Measurements from ENCODE around the gene LTBP3. TPM values are rescaled to one million over a fixed set of nuclear protein-coding genes. Genes with fewer than 3 reads are reported as not detected.

LTBP3 gene
- total RNA-seq, 1 donor from 2014 or later = 96.9 TPM

- DNase-seq = peak; percentile 99
- no peak overlapping the region for H3K27ac Mint-ChIP-seq
- H3K9me3 Mint-ChIP-seq = no peaks in the 10 kb centered on the region
- H3K4me1 Mint-ChIP-seq = peaks cover 44% of the 10 kb centered on the region
- H3K36me3 Mint-ChIP-seq (ENCODE audit: low read depth) = peaks cover 3% of the 10 kb centered on the region
- no peak overlapping the region for H3K4me3 Mint-ChIP-seq
- intact Hi-C loops (cut with micrococcal nuclease) = loop anchor here (1.0 to 2.0 kb wide), 5 partner anchors 20 to 115 kb away; partner anchors contain the start of gene SLC25A45
- no peaks in the 10 kb centered on the region for H3K27me3 Mint-ChIP-seq
These were observed 60.8 kb downstream of the LTBP3 start for GRCh38 chr11:65497141-65498041.

DNA sequence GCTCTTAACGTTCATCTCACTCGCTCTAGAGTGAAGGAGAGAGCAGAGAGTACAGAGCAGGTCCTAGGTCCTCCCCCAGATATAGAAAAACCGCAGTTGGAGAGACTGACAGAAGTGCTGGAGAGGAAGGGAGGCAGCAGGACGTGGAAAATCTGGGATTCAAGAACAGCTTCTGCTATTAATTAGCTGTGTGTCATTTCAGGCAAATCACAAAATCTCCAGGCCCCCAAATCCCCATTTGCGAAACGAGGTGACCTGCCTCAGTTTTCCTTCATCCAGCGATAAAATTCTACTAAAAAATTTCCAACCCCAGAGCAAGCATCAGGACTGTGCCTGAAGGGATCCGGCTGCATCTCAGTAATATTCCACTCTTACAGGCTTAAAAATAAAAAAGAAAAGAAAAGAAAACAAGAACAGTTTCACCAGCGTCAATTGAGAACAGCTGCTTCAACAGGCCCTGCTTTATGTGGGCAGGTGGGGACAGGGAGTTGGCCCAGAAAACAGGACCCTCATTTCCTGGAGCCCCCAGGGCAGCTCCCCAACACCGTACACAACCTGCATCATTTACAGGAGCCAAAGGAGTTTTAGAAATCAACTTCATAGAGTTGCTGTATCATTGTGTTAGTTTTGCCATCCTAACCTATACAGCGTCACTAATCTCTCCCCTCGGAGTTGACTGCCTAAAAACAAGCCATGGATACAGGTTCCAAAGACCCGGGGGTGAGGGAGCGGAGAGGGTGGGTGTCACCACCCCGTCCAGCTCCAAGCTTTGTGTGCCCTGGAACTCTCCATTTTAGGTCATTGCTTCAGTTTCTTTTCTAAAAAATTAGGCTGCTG is 61.6 kb downstream of the LTBP3 start:
- Mint-ChIP-seq H3K27ac (no peak overlapping the region), H3K36me3 (ENCODE audit: low read depth) (peaks cover 3% of the 10 kb centered on the region), H3K4me1 (peaks cover 45% of the 10 kb centered on the region), H3K27me3 (no peaks in the 10 kb centered on the region), H3K4me3 (no peak overlapping the region), H3K9me3 (no peaks in the 10 kb centered on the region)
- DNase-seq = peak; percentile 82
- intact Hi-C loops (cut with micrococcal nuclease) = loop anchor here (1.0 kb wide), 4 partner anchors 19 to 114 kb away; partner anchors contain the start of gene SLC25A45

GRCh38 chr11:65493367-65494176 is 64.6 kb downstream of the LTBP3 start:
- peak overlapping the region; percentile 78 for H3K4me3 Mint-ChIP-seq
- peaks cover 3% of the 10 kb centered on the region for H3K36me3 Mint-ChIP-seq (ENCODE audit: low read depth)
- peak; percentile 66 for DNase-seq
- H3K27ac Mint-ChIP-seq = peak overlapping the region; percentile 99
- no peaks in the 10 kb centered on the region for H3K9me3 Mint-ChIP-seq
- H3K4me1 Mint-ChIP-seq = peaks cover 53% of the 10 kb centered on the region
- H3K27me3 Mint-ChIP-seq = no peaks in the 10 kb centered on the region
- intact Hi-C loops (cut with micrococcal nuclease) = loop anchor here (1.0 kb wide), 1 partner anchor 16 kb away; no protein-coding TSS in a partner anchor

- peak overlapping the region; percentile 99 for H3K27ac Mint-ChIP-seq
- peaks cover 3% of the 10 kb centered on the region for H3K36me3 Mint-ChIP-seq (ENCODE audit: low read depth)
- no peaks in the 10 kb centered on the region for H3K27me3 Mint-ChIP-seq
- H3K4me1 Mint-ChIP-seq = peaks cover 61% of the 10 kb centered on the region
- peak overlapping the region; percentile 78 for H3K4me3 Mint-ChIP-seq
- H3K9me3 Mint-ChIP-seq = no peaks in the 10 kb centered on the region
- peak; percentile 72 for DNase-seq
- intact Hi-C loops (cut with micrococcal nuclease) = loop anchor here (1.0 kb wide), 1 partner anchor 16 kb away; no protein-coding TSS in a partner anchor
These were observed 65.4 kb downstream of the LTBP3 start for GRCh38 chr11:65492637-65493366.

DNA sequence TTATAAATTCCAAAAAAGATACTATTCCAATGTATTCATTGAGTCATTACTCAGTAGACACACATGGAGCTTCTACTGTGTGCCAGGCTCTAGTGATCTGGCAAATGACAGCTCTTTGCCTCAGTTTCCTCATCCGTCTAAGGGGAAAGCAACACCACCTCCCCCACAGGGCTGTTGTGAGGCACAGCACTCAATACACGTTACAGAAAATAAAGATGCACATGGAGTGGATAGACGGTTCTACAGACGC is 65.8 kb downstream of the LTBP3 start:
- Mint-ChIP-seq H3K9me3 (no peaks in the 10 kb centered on the region), H3K27ac (peak overlapping the region; percentile 99), H3K4me1 (peaks cover 66% of the 10 kb centered on the region), H3K36me3 (ENCODE audit: low read depth) (peaks cover 3% of the 10 kb centered on the region), H3K27me3 (no peaks in the 10 kb centered on the region), H3K4me3 (peak overlapping the region; percentile 78)
- no peak for DNase-seq
- intact Hi-C loops (cut with micrococcal nuclease) = no loop called here

GRCh38 chr11:65491614-65492386 is 66.4 kb downstream of the LTBP3 start:
- H3K27me3 Mint-ChIP-seq = no peaks in the 10 kb centered on the region
- no peak overlapping the region for H3K4me3 Mint-ChIP-seq
- peaks cover 3% of the 10 kb centered on the region for H3K36me3 Mint-ChIP-seq (ENCODE audit: low read depth)
- DNase-seq = peak; percentile 61
- intact Hi-C loops (cut with micrococcal nuclease) = no loop called here
- peaks cover 65% of the 10 kb centered on the region for H3K4me1 Mint-ChIP-seq
- H3K9me3 Mint-ChIP-seq = no peaks in the 10 kb centered on the region
- H3K27ac Mint-ChIP-seq = peak overlapping the region; percentile 99

- intact Hi-C loops (cut with micrococcal nuclease) = no loop called here
- Mint-ChIP-seq H3K4me1 (peaks cover 59% of the 10 kb centered on the region), H3K4me3 (no peak overlapping the region), H3K9me3 (no peaks in the 10 kb centered on the region), H3K36me3 (ENCODE audit: low read depth) (peaks cover 3% of the 10 kb centered on the region), H3K27me3 (no peaks in the 10 kb centered on the region), H3K27ac (no peak overlapping the region)
- no peak for DNase-seq
These were observed 67.0 kb downstream of the LTBP3 start for GRCh38 chr11:65491163-65491465.

GRCh38 chr11:65489706-65490320 is 68.3 kb downstream of the LTBP3 start:
- Mint-ChIP-seq H3K27ac (no peak overlapping the region), H3K9me3 (no peaks in the 10 kb centered on the region), H3K27me3 (no peaks in the 10 kb centered on the region), H3K36me3 (ENCODE audit: low read depth) (peaks cover 3% of the 10 kb centered on the region), H3K4me1 (peaks cover 58% of the 10 kb centered on the region), H3K4me3 (no peak overlapping the region)
- intact Hi-C loops (cut with micrococcal nuclease) = no loop called here
- DNase-seq = no peak

- no peaks in the 10 kb centered on the region for H3K27me3 Mint-ChIP-seq
- no peaks in the 10 kb centered on the region for H3K9me3 Mint-ChIP-seq
- intact Hi-C loops (cut with micrococcal nuclease) = no loop called here
- H3K27ac Mint-ChIP-seq = no peak overlapping the region
- peaks cover 52% of the 10 kb centered on the region for H3K4me1 Mint-ChIP-seq
- H3K4me3 Mint-ChIP-seq = no peak overlapping the region
- DNase-seq = no peak
- no peaks in the 10 kb centered on the region for H3K36me3 Mint-ChIP-seq (ENCODE audit: low read depth)
These were observed 69.0 kb downstream of the LTBP3 start for GRCh38 chr11:65489035-65489705.
